ENCODE data around the gene RFPL4A. TPM values are rescaled to one million over a fixed set of nuclear protein-coding genes. Genes with fewer than 3 reads are reported as not detected.

The RFPL4A gene
- total RNA-seq, 1 experiment from 2014 or later, result not detected

- H3K23me2 ChIP-seq (ENCODE audit: insufficient read length, low read depth, low read length, poor library complexity, severe bottlenecking), result no peaks in the 10 kb centered on the region
- H3K27ac ChIP-seq (ENCODE audit: insufficient read length, low read depth, low read length), result no peak overlapping the region
- DNase-seq, result no peak
- no peak overlapping the region for H3K9ac ChIP-seq (ENCODE audit: extremely low read depth, insufficient read length, low read length)
- no peak overlapping the region for H2BK12ac ChIP-seq (ENCODE audit: insufficient read length, low read depth, low read length)
- H2BK20ac ChIP-seq (ENCODE audit: low read depth, low read length, poor library complexity, severe bottlenecking), result no peak overlapping the region
- no peak overlapping the region for H2BK15ac ChIP-seq (ENCODE audit: low read depth, low read length)
- no peaks in the 10 kb centered on the region for H3K79me1 ChIP-seq (ENCODE audit: insufficient read depth, low read depth, low read length, poor library complexity, severe bottlenecking)
- Mint-ChIP-seq H3K36me3 (ENCODE audit: insufficient read depth in 1 of 3, low read depth in 3 of 3) (peaks cover 4 to 26% (median 6%) of the 10 kb centered on the region in 3 experiments; a peak in 5 of 7 replicates), H3K4me1 (no peaks in the 10 kb centered on the region), H3K27ac (no peak overlapping the region), H3K4me3 (no peak overlapping the region), H3K27me3 (ENCODE audit: low read depth) (no peaks in the 10 kb centered on the region; the same call in 1 of the 2 replicates), H3K9me3 (peaks cover 97% of the 10 kb centered on the region in 2 experiments)
- H3K27me3 ChIP-seq (ENCODE audit: insufficient read depth, low read length), result no peaks in the 10 kb centered on the region; the same call in 1 of the 2 replicates
- H2BK5ac ChIP-seq (ENCODE audit: insufficient read length, low read length), result no peak overlapping the region
- H3K4me1 ChIP-seq (ENCODE audit: insufficient read depth, low read length), result no peaks in the 10 kb centered on the region
- H3K18ac ChIP-seq (ENCODE audit: insufficient read length, low read depth, low read length), result no peak overlapping the region
- no peak overlapping the region for H2AK5ac ChIP-seq (ENCODE audit: insufficient read length, low read length)
- H4K20me1 ChIP-seq (ENCODE audit: control insufficient read depth, insufficient read depth, insufficient read length), result no peaks in the 10 kb centered on the region
- no peak overlapping the region for H2AFZ ChIP-seq (ENCODE audit: low read length)
- H4K8ac ChIP-seq (replicated peaks; ENCODE audit: insufficient read length, low read depth, low read length), result no peak overlapping the region
- H4K91ac ChIP-seq (ENCODE audit: insufficient read length, low read depth, low read length), result no peak overlapping the region
- H2BK120ac ChIP-seq (ENCODE audit: low read depth, low read length, poor library complexity, severe bottlenecking), result no peak overlapping the region
- no peak overlapping the region for H3K56ac ChIP-seq (ENCODE audit: insufficient read length, low read depth, low read length)
- H3K9me3 ChIP-seq (ENCODE audit: control insufficient read depth, low read depth, low read length), result peaks cover 98% of the 10 kb centered on the region
- TF ChIP-seq, protein P1, sequence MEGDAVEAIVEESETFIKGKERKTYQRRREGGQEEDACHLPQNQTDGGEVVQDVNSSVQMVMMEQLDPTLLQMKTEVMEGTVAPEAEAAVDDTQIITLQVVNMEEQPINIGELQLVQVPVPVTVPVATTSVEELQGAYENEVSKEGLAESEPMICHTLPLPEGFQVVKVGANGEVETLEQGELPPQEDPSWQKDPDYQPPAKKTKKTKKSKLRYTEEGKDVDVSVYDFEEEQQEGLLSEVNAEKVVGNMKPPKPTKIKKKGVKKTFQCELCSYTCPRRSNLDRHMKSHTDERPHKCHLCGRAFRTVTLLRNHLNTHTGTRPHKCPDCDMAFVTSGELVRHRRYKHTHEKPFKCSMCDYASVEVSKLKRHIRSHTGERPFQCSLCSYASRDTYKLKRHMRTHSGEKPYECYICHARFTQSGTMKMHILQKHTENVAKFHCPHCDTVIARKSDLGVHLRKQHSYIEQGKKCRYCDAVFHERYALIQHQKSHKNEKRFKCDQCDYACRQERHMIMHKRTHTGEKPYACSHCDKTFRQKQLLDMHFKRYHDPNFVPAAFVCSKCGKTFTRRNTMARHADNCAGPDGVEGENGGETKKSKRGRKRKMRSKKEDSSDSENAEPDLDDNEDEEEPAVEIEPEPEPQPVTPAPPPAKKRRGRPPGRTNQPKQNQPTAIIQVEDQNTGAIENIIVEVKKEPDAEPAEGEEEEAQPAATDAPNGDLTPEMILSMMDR (conservative IDR thresholded peaks at IDR 0.05), result no peak
- H3K14ac ChIP-seq (ENCODE audit: insufficient read depth, low read length), result no peak overlapping the region
- H3K23ac ChIP-seq (ENCODE audit: insufficient read length, low read depth, low read length), result no peak overlapping the region
- no peak overlapping the region for H3T11ph ChIP-seq (ENCODE audit: low read length)
- no peaks in the 10 kb centered on the region for H3K79me2 ChIP-seq (ENCODE audit: insufficient read depth, low read length)
- no peak overlapping the region for H3K4ac ChIP-seq (ENCODE audit: low read depth, low read length)
- H4K5ac ChIP-seq (ENCODE audit: insufficient read length, low read depth, low read length), result no peak overlapping the region
- H3K4me2 ChIP-seq (ENCODE audit: insufficient read depth, insufficient read length, low read length), result no peak overlapping the region
- no CpG with 5 or more reads among the region's 7 CpGs for WGBS (ENCODE audit: extremely low coverage, insufficient read length, low lambda C conversion rate)
Measured at GRCh38 chr19:55812449-55812848, 53.6 kb downstream of the RFPL4A start.

Other genes with a start within 250 kb of the RFPL4A start
- gene SBK2, start 222.0 kb upstream of the RFPL4A start, total RNA-seq (2021), result 2.5 and 2.8 TPM in 2 replicates
- gene SBK3, start 213.6 kb upstream of the RFPL4A start, total RNA-seq (2021), result 0.48 and 0.70 TPM in 2 replicates
- 19.9 and 21.5 TPM in 2 replicates for gene ZNF579, start 178.2 kb upstream of the RFPL4A start, total RNA-seq (2021)
- 21.5 and 25.2 TPM in 2 replicates for gene FIZ1, start 159.6 kb upstream of the RFPL4A start, total RNA-seq (2021)
- gene ZNF524, start 158.8 kb upstream of the RFPL4A start, total RNA-seq (2021), result 2.9 and 3.0 TPM in 2 replicates
- gene ZNF865, start 153.4 kb upstream of the RFPL4A start, total RNA-seq (2021), result 13.8 and 14.3 TPM in 2 replicates
- 9.9 and 10.7 TPM in 2 replicates for gene ZNF784, start 134.5 kb upstream of the RFPL4A start, total RNA-seq (2021)
- 22.4 and 22.8 TPM in 2 replicates for gene ZNF580, start 118.1 kb upstream of the RFPL4A start, total RNA-seq (2021)
- gene ZNF581, start 115.4 kb upstream of the RFPL4A start, total RNA-seq (2021), result 65.1 and 68.0 TPM in 2 replicates
- 19.9 and 20.0 TPM in 2 replicates for gene CCDC106, start 110.9 kb upstream of the RFPL4A start, total RNA-seq (2021)
- gene U2AF2, start 104.1 kb upstream of the RFPL4A start, total RNA-seq (2021), result 321 and 342 TPM in 2 replicates
- 158 and 159 TPM in 2 replicates for gene EPN1, start 83.9 kb upstream of the RFPL4A start, total RNA-seq (2021)
- gene NLRP9, start 20.7 kb upstream of the RFPL4A start, total RNA-seq (2021), result not detected in 2 replicates
- not detected in 2 replicates for gene RFPL4AL1, start 10.0 kb downstream of the RFPL4A start, total RNA-seq (2021)
- not detected in 2 replicates for gene NLRP11, start 72.9 kb downstream of the RFPL4A start, total RNA-seq (2021)
- not detected in 2 replicates for gene NLRP4, start 77.4 kb downstream of the RFPL4A start, total RNA-seq (2021)
- not detected in 2 replicates for gene NLRP13, start 173.2 kb downstream of the RFPL4A start, total RNA-seq (2021)
- gene NLRP8, start 188.7 kb downstream of the RFPL4A start, total RNA-seq (2021), result not detected in 2 replicates
- not detected in 2 replicates for gene NLRP5, start 227.7 kb downstream of the RFPL4A start, total RNA-seq (2021)

Measured in H9 (cell line).